ENCODE results near the gene AKAP1.
A peak's percentile ranks its signal among the peaks of the same experiment; 100 is the strongest.

The AKAP1 gene

DNA sequence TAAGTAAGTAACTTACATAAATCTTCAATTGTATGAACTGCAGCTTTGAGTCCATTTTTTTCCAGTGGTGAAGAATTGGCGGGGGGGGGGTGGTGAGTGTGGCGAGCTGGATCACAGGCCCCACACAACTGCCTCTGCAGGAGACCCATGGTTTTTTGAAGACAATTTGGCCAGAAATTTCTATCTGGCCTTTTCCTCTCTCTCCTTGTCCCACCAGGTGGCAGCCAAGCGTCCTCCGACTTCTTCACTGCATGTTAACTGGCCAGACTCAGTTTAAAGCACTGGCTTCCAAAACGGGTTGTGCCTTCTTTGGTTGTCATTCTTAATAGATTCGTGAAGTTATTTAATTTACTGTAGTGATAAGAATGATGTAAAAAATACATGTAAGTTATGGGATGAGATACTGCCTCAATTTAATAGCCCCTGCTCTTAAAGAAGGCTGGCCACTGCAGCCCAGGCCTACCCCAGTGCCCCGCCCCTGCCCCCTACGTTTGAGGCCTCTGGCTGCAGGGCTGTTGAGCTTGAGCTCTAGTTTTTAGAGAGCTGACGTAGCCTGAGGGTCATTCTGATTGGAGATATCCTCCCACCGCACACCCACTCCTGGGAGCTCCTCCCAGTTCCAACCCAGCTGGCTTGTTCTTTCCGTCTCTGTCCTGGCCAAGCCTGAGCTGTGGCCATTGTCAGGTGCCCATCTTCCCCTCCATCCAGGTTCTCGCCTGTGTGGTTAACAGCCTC lies 36.4 kb downstream of the AKAP1 start:
- H3K4me3 ChIP-seq (replicated peaks; ENCODE audit: low read depth, low read length): no peak overlapping the region
- peak; percentile 52 for TF ChIP-seq CTCF (IDR thresholded peaks at IDR 0.05; ENCODE audit: low read depth, low read length, missing control alignments)
- no peak for DNase-seq (ENCODE audit: extremely low read depth, low read depth)

- TF ChIP-seq CTCF (IDR thresholded peaks at IDR 0.05; ENCODE audit: low read depth, low read length, missing control alignments): no peak
- DNase-seq (ENCODE audit: extremely low read depth, low read depth): no peak
- H3K4me3 ChIP-seq (replicated peaks; ENCODE audit: low read depth, low read length): no peak overlapping the region
These were observed 39.0 kb downstream of the AKAP1 start for GRCh38 chr17:57124053-57124452.

DNA sequence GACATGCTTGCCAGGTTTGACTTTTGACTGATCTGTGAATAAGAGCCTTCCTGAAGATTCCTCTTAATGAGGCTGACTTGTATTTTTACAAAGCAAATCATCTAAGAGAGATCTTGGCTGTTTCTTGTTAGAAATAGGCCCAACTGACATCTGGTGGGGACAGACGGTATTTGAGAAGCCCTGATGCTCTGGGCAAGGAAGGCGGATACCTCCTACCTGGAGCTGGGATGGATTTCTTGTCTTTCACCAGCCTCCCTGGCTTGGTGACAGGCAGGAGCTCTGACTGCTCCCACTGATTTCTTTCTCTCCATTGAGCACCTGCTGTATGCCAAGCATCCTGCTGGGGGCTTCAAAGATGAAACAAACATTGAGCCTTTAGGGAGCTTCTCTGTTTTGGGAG lies 40.4 kb downstream of the AKAP1 start:
- DNase-seq (ENCODE audit: extremely low read depth, low read depth): no peak
- no peak for TF ChIP-seq CTCF (IDR thresholded peaks at IDR 0.05; ENCODE audit: low read depth, low read length, missing control alignments)
- H3K4me3 ChIP-seq (replicated peaks; ENCODE audit: low read depth, low read length): no peak overlapping the region

DNA sequence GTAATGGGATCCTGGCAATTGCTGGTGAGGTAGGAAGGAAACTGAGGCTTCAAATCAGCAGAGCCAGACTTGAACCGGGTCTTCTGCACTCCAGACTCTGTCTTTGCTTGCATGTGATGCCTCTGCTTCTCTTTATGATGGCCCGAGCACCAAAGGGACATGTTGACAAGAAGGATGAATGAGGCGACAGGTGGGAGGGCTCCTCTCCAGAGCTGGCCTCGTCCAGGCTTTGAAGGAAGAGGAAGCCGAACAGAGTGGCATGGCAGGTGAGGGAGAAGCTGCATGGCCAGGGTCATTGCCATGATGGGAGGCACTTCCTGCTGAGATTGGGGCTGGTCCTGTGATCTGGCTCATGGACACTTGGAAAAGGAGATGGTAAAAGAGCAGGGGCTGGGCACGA lies 40.8 kb downstream of the AKAP1 start:
- no peak for DNase-seq (ENCODE audit: extremely low read depth, low read depth)
- no peak for TF ChIP-seq CTCF (IDR thresholded peaks at IDR 0.05; ENCODE audit: low read depth, low read length, missing control alignments)
- H3K4me3 ChIP-seq (replicated peaks; ENCODE audit: low read depth, low read length): no peak overlapping the region

DNA sequence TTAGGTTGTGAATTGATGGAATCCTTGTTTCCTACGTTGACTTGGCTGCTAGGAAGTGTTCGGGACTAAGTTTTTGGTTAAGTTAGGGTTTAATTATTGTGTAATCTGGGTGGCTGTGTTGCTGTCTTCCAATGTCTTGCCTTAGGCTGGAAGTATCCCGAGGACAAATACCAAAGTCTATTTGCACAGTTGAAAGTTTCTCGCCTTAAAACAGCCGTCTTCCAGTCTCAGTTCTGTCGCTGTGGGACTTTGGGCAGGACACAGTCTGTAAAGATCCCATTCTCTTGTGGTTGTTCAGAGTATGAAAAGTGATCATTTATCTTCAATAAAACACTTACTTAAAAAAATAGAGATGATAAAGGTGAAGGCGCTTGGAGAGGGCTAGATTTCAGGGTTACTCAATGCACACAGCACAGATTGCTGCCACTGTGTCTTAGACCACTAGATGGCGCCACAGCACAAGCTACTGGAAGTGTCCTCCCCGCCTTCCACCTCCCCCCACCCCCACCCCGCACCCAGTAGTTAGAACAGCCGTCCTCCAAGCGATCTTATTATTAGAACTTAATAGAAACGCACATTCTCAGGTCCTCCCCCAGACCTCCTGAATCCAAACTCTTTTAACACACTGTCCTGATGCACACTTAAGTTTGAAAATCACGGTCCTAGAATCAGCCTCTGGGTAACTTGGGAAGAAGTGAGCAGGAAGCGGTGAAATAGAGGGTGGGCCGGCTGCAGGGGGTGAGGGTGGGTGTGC lies 45.8 kb downstream of the AKAP1 start:
- H3K4me3 ChIP-seq (replicated peaks; ENCODE audit: low read depth, low read length): no peak overlapping the region
- peak; percentile 71 for TF ChIP-seq CTCF (IDR thresholded peaks at IDR 0.05; ENCODE audit: low read depth, low read length, missing control alignments)
- DNase-seq (ENCODE audit: extremely low read depth, low read depth): peak; percentile 56

GRCh38 chr17:57132663-57133062 lies 47.6 kb downstream of the AKAP1 start:
- DNase-seq (ENCODE audit: extremely low read depth, low read depth): no peak
- no peak overlapping the region for H3K4me3 ChIP-seq (replicated peaks; ENCODE audit: low read depth, low read length)
- no peak for TF ChIP-seq CTCF (IDR thresholded peaks at IDR 0.05; ENCODE audit: low read depth, low read length, missing control alignments)

Measured in HFF-Myc (cell line).